ENCODE measurements around the gene SPTBN2.
A peak's percentile ranks its signal among the peaks of the same experiment; 100 is the strongest.
"Not testable (repeated sequence)": the region's sequence is repeated elsewhere in the genome, so short reads cannot be mapped to it uniquely, and the experiment has no call there.

SPTBN2 gene

GRCh38 chr11:66728693-66729385 is at the start of gene SPTBN2:
TSS of gene SPTBN2 (minus strand) at chr11:66729216. CDS start at chr11:66721240, 7,976 bp downstream.
- no peak for DNase-seq

DNA sequence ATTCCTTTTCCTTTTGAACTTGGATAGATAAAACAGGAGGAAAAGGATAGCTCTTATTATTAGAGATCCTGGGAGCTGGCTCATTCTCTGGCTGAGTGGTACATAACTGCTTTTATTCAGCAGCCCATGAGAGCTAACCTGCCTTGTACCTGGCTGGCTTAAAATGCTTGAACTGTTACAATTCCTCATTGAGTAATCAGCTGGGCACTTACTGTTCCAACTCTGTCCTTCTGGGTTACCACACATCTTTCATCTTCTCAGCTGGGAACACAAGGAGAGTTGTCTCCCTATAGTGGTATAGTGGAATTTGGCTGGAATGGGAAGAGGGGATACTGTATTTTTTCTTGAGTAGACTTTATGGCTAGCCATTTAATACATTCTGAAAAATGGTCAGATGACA is 39.8 kb upstream of the SPTBN2 start:
- no peak for DNase-seq

- no peak for DNase-seq
These were observed 39.1 kb upstream of the SPTBN2 start for GRCh38 chr11:66768088-66768521.

GRCh38 chr11:66767666-66768065 is 38.6 kb upstream of the SPTBN2 start:
- DNase-seq = no peak

GRCh38 chr11:66766681-66767080 is 37.7 kb upstream of the SPTBN2 start:
- DNase-seq = no peak

DNA sequence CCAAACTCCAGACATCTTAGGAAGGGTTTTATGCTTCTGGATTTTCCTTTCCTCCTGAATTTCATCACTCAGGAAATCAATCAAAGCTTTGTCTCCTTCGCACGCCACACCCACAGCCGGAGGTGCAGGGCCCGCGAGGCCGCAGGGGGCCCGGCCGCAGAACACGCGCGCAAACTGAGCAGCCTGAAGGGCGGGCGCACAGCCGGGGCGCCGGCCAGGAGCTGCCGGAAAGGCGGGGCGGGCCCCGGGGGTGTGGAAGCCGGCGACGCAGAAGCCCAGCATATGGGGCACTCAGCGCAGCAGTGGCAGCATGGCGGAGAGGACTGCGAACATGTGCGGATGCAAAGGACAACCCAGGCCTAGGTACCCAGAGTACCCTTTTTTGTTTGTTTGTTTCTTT is 33.1 kb upstream of the SPTBN2 start:
- no peak for DNase-seq

- no peak for DNase-seq
These were observed 23.1 kb upstream of the SPTBN2 start for GRCh38 chr11:66752148-66752547.

GRCh38 chr11:66749091-66749490 is 20.1 kb upstream of the SPTBN2 start:
- DNase-seq = no peak

DNA sequence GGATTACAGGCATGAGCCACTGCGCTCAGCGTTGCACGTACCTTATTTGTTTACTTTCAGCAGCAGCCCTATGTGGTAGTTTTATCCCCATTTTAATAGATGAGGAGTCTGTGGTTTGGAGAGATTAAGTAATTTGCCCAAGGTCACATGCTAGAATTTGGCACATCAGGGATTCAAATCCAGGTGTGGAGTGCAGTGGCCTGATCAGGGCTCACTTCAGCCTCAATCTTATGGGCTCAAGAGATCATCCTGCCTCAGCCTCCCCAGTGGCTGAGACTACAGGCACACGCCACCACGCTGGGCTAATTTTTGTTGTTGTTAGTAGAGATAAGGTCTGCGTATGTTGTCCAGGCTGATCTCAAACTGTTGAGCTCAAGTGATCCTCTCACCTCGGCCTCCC is 18.5 kb upstream of the SPTBN2 start:
- no peak for DNase-seq

GRCh38 chr11:66745356-66746235 is 16.6 kb upstream of the SPTBN2 start:
- DNase-seq = no peak

- peak; percentile 89 for DNase-seq
These were observed 15.7 kb upstream of the SPTBN2 start for GRCh38 chr11:66744485-66745355.

GRCh38 chr11:66743271-66743968 is 14.4 kb upstream of the SPTBN2 start:
- no peak for DNase-seq

DNA sequence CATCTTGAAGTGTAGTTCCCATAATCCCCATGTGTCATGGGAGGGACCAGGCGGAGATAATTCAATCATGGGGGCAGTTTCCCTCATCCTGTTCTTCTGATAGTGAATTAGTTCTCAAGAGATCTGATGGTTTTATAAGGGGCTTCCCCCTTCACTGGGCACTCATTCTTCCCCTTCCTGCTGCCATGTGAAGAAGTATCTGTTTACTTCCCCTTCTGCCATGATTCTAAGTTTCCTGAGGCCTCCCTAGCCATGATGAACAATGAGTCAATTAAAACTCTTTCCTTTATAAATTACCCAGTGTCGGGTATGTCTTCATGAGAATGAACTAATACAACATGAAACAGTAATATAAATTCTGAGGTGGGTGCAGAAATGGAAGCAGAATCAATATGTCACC is 12.1 kb upstream of the SPTBN2 start:
- no peak for DNase-seq

DNA sequence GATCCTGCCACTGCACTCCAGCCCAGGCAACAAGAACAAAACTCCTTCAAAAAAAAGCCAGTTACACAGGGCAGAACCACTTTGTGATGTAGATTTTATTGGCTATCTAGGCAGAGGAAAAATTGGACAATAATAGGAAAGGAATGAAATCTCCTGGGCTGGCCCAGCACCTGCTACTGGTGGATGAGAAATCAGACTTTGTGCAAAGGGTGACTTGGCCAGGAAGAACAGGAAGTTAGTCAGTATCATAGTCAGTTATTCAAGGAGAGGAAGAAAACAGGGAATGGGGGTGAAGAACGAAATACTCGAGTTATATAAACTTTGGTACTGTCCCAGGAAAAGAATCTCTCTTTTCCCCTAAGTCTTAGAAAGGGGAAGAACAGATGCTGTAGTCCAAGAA is 11.0 kb upstream of the SPTBN2 start:
- no peak for DNase-seq

DNA sequence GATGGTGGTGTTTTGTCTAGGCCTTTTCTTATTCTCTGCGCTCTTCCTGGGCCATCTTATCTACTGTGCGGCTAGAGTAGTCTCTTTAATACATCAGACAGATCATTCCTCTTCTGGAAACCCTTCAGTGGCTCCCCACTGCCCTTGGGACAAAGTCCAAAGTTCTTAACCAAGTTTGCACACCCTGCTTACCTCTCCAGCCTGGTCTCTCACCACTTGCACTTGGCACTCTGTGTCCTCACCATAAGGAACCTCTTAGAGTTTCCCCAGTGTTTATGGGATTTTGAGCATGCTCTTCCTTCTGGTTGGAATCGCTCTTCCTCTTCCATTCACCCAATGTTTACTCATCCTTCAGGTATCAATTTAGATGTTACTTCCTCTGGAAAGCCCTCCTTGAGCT is 5.2 kb upstream of the SPTBN2 start:
- DNase-seq = no peak

- no peak for DNase-seq
These were observed 431 bp upstream of the SPTBN2 start for GRCh38 chr11:66729447-66729846.

DNA sequence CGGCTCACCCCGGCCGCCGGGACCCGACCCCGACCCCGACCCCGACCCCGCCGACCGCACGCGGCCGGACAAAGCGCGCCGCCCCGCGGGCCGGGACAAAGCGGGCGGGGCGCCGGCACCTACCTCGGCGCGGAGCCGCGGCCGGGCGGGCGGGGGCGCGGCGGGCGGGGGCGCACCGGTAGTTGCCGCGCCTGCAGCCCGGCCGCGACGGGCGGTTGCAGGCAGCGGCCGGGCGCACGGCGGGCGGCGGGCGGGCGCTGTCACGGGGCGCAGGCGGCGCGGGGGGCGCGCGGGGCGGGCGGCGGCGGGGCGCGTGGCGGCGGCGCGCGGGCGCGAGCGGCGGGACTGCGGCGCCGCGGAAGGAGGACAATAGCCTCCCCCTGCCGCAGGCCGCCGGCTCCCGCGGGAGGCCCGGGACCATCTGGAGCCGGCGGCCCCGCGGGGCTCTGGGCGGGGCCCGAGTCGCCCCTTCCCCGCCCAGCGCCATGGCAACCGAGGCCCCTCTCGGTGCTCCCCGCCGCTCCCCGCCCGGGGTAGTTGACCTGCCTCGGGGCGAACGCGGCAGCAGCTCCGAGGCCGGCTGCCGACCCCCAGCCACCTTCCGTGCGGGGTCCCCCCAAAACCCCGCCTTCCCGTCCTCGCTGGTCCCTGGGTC is 851 bp downstream of the SPTBN2 start:
- DNase-seq = no peak

- peak; percentile 35 for DNase-seq
These were observed 1.6 kb downstream of the SPTBN2 start for GRCh38 chr11:66727282-66728037.

- no peak for DNase-seq
These were observed 3.4 kb downstream of the SPTBN2 start for GRCh38 chr11:66725647-66726046.

GRCh38 chr11:66725114-66725513 is 3.9 kb downstream of the SPTBN2 start:
- no peak for DNase-seq

DNA sequence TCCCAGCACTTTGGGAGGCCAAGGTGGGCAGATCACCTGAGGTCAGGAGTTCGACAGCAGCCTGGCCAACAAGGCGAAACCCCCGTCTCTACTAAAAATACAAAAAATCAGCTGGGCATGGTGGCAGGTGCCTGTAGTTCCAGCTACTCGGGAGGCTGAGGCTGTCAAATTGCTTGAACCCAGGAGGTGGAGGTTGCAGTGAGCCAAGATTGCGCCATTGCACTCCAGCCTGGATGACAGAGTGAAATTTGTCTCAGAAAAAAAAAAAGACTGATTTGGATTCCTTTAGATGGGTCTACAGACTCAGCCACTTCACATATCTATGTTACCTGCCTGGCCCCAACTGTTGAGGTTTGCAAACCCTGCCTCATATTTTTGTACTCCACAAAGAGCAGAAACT is 4.8 kb downstream of the SPTBN2 start:
- DNase-seq = not testable (repeated sequence)

All from suppressor macrophage treated with lipopolysaccharide for 4 hours (primary cell).